ENCODE measurements around the gene NXPH4.

NXPH4 gene

DNA sequence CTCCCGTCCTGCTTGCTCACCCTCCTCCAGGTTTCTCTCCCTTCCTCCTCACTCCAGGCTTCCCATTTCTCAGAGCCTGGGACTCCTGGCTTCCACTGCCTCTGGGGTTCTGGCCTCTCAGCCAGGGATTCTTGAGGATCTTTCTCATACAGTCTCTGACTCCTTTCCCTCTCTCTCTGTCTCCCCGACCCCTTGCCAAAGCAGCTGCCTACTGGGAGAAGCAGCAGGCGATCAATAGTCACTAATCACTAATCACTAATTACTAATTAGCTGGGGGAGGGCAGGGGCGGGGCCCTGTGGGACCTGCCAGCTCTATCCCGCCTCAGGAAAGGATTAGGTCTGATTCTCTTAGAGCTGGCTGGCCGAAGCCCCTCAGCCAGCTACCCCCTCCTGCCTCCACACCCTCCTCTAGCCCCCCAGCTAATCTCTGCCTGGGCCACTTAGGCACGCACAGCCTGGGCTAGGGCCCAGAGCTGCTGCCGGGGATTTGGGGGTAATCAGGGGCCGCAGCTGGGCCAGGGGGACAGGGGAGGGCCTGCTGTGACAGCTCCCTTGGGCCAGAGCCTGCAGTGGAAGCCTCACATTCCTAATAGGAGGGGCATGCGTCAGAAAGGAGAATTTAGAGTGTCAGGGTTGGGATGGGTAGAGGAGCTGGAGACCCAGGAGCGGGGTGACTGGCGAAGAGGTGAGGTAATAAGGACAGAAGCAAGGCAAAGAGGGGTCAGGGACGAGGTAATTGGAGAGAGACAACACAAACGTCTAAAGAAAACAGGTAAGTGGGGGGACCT lies 2.8 kb downstream of the NXPH4 start:
- DNase-seq (ENCODE audit: low read depth in 2 of 2), result no peak

DNA sequence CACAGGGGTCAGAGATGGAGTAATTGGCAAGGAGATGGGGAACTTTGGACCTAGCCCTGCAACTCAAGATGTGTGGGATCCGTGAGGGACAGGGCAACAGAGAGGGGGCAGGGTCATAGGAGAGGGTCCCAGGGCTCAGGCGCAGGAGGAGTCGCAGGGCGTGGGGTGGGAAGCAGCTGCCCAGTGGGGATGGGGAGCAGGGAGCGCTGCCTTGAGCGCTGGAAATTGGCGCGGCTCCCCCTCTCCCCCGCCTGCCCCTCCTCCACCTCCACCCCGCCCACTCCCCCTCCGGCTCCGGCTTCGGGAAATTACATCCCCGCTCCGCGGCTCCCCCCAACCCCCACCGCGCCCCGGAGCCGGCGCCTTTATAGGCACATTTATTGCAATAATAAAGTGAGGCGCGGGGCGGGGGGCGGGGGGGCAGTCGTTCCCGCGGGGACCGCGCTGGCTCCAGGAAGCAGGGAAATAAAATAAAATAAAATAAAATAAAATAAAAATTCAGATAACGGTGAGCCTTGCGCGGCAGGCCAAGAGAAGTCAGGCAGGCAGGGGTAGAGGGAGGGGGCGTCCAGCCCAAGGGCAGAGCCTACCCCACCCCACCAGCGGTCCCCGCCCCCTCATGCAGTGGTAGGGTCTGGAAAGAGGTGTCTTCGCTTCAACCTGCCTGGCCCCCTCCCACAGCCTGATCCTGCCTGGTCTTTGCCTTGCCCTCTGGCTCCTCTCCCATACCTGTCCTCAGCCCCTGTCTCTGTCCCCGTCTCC lies 3.6 kb downstream of the NXPH4 start:
- no peak for DNase-seq (ENCODE audit: low read depth in 2 of 2)

DNA sequence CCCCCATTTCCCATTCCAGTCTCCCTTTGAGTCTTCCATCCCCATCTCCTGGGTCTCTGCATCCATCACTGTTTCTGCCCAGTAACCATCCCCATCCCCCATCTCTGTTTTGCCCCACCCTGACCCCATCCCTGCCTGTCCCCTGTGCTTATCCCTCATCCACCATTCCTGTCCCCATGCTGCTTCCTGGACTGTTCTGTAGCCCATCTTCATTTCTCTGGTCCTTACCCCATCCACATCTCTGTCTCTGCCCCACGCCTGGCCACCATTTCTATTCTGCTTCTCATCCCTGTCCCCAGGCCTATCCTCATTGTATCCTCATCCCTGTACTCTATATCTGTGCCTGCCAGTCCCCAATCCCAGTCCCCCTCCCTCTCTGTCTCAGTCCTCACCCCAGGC lies 4.2 kb downstream of the NXPH4 start:
- no peak for DNase-seq (ENCODE audit: low read depth in 2 of 2)

DNA sequence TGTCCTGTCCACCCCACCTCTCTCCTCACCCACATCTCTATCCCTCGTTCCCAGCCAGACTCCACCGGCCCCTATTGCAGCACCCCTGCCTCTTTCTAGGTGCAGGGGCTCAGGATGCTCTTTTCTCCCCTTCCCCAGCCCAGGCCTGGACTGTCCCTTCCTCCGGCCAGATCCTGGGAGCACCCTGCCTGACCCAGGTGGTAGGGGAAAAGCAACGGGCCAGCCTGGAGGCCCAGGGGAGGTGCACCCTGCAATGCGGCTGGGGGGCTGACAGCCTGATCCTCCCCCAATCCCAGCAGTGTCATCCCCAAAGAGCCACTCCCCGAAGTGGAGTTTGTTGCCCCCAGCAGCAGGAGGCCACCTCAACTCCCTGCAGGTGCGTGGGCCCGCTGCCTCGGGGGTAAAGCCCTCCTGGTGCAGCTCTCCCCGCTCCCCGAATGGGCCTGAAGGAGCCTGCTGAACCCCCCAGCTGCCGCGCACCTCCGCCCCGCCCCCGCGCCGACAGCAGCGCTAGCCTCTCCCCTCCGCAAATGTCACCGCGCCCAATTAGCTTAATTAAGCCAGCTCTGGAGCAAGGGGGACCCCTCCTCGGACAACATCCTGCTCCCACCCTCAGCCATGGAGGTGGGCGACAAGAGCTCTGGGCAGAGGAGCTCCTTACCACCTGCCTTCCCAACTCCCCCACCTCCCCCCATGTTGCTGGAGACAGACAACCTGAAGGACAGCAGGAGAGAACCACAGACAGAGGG lies 4.7 kb downstream of the NXPH4 start:
- DNase-seq (ENCODE audit: low read depth in 2 of 2), result no peak

DNA sequence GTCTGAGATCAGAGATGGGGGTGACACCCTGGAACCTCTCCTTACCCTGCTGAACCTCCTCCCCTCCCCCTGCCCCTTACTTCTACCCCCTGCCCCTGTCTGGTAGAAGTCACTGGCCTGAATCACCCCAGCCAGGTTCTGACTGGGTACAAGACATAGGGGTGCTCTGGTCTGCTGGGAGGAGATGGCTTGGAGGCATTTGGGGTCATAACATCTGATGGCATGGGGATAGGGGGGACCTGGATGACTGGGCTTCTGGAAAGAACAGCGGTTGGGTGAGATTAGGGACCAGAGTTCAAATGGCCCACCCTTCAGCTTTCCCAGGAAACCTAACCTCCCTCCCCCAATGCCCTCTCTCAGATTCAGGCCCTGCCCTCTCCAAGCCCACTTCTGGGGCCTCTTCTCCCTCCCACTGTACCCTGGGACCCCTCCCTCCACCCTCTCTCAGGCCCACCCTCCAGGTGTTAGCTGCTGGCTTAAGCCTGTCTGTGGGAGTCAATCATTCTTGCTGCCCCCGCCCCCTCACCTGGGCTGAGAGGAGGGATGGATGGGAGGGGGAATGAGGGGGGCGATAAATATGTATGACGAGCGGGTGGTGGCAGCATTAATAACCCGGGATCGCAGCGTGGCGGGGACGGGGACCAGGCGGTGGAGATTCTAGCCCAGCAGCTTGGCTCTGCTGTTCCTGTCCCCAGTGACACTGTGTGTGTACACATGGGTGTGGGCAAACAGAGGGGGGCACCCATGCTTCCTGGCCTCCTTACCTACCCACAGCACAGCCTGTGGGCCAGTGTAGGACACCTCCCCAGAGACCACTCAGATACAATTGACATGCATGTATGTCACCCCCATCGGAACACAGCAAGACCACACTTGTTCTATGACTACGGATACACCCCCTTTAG lies 5.9 kb downstream of the NXPH4 start:
- no peak for DNase-seq (ENCODE audit: low read depth in 2 of 2)

DNA sequence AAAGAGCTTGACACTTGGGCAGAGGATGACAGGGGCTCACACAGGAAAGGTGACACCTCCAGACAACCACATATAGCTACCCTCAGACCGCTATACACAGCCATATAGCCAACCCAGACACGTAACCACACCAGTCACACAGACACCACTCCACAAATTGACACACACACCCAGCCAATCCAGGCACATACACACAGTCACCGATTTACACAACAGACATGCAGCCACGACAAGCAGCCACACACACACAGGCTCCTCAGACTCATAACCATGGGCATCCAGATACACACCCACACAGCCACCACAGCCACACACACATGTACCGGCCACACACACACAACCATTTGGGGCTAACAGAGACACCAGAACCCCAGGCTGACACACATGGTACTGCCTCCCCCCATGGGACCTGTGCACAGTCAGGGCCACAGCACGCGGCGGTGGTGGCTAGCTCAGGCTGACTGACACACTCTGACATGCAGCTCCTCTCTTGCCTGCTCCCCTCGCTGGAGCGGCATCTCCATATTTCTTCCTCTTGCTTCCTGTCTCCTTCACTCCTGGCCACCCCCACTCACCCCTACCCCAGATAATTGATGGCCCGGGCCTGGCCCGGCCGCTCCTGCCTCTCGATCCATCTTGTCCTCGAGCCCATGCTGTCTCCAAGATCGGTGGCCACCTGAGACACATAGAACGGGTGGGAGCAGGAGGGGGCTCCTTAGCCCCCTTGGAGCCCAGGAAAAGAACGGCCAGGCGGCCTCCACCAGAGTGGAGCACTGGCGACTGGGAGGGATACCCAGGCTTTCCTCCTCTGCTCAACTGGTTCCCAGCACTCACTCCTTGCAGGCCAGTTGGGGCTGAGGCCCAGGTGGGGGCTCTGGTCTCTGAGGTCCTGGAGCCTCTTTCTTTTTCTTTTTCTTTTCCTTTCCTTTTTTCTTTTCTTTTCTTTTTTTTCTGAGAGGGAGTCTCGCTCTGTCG lies 6.9 kb downstream of the NXPH4 start:
- no peak for DNase-seq (ENCODE audit: low read depth in 2 of 2)

DNA sequence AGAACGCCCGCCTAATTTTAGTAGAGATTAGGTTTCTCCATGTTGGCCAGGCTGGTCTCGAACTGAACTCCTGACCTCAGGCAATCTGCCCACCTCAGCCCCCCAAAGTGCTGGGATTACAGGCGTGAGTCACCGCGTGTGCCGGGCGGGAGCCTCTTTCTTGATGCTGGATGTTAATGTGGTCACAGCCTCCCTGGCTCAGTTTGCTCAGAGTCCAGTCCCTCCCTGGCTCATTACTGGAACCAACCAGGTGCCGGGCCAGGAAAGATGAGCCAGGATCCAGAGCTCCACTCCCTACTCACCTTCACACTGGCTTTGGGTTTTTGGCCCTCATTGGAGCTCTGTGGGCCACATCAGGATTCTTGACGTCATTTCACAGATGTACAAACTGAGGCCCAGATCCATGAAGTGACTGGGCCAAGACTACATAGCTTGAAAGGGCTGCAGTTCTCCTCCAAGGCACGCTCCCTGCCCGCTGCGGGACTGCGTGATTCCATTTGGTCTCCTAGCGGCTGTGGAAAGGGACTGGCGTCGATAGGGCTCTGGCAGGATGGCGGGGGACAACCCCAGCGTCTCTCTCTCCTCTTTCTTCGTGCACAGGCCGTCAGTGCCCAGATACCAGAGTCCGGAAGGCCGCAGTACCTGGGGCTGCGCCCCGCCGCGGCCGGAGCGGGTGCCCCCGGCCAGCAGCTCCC lies 7.8 kb downstream of the NXPH4 start:
- no peak for DNase-seq (ENCODE audit: low read depth in 2 of 2)

DNA sequence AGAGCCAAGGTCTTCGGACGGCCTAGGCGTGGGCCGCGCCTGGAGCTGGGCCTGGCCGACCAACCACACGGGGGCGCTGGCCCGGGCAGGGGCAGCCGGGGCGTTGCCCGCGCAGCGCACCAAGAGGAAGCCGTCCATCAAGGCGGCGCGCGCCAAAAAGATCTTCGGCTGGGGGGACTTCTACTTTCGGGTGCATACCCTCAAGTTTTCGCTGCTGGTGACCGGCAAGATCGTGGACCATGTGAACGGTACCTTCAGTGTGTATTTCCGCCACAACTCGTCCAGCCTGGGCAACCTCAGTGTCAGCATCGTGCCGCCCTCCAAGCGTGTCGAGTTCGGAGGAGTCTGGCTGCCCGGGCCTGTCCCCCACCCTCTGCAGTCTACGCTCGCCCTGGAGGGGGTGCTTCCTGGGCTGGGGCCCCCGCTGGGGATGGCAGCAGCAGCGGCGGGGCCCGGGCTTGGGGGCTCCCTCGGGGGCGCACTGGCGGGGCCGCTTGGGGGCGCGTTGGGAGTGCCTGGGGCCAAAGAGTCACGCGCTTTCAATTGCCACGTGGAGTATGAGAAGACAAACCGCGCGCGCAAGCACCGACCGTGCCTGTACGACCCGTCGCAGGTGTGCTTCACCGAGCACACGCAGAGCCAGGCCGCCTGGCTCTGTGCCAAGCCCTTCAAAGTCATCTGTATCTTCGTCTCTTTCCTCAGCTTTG lies 8.5 kb downstream of the NXPH4 start:
- no peak for DNase-seq (ENCODE audit: low read depth in 2 of 2)

DNA sequence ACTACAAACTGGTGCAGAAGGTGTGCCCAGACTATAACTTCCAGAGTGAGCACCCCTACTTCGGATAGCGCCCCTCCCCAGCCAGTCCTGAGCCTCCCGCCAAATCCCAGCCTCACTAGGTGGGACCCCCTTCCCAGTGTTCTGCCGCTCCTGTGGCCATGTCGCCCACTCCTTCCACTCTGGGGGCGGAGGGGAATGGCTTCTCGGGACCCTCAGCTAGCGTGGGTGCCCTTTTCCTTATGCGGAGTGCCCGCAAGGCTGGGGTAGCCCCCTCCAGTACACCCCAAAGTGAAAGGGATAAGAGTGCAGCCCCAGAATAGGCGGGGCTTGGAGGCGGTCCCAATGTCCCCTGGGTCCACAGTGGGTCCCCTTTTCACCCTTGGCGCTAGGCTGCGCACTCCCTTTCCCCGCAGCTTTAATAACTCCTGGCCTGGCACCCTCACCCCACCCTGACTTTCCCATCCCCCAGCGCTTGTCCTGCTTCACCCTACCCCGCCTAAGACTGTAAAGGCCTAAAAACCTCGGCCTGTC lies 9.2 kb downstream of the NXPH4 start:
- DNase-seq (ENCODE audit: low read depth in 2 of 2), result no peak

DNA sequence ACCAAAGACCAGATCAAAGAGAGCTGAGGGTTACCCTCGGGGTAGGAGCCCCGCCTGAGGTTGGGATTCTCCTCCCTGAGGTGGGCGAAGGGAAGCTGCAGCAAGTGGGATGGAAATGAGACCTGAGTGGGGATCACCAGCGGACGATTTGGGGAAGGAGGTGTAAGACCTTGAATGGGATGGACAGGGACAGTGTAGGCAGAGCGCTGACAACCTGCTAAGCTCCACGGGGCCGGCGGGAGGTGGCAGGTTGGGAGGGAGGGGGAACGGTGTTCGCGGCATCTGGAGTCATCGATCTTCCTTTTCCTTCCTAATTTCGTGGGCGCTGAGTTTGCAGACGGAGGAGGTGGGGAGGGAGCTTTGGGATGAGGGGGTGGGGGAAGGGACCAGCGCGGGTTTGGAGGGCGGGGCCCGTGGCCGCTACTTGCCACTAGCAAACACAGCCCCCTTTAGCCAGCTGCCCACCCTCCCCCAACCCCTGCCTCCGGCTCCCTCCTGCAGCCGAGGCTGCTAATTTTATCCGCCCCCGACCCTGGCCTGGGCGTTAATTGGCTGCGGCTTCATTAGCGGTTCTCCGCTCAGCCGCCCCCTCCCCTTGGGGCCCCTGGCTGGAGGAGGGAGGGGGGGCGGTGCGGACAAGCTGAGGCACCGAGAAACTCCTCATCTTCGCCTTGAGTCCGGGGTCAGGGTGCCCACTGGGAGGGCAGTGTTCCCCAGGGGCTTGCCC lies 10.2 kb downstream of the NXPH4 start:
- DNase-seq (ENCODE audit: low read depth in 2 of 2), result no peak

DNA sequence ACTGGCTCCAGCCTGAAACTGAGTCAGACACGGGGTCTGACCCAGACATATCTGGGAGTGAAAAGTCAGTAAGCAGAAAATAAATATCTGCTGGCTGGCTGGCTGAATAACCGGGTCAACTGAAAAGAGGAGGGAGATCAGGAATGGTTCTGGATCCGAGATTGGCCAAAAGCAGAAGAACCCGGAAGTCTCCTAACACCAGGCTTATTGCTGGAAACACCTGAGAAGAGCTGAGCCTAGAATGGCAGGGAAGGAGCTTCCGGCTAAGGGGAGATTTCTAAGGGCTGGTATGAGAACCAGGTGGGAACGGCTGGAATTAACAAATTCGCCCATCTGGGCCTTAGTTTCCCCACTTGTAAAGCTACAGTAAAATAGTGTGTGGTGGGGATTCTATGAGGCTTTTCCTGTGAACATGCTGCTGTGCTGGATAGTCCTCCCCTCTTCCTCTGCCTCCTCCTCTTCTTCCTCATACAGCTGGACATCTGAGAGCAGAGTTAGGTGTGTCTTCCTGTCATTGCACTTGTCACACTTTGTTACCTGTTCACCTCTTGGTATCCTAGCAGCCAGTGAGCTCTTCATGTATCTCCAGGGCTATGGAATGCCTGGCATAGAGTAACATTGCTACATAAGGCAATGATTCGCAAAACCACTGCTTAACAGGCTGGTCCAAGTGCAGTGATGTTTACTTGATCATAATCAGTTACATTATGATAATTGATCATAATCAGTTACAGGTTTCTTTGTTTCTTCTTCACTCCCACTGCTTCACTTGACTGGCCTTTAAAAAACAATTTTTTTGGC lies 10.9 kb downstream of the NXPH4 start:
- DNase-seq (ENCODE audit: low read depth in 2 of 2), result no peak

DNA sequence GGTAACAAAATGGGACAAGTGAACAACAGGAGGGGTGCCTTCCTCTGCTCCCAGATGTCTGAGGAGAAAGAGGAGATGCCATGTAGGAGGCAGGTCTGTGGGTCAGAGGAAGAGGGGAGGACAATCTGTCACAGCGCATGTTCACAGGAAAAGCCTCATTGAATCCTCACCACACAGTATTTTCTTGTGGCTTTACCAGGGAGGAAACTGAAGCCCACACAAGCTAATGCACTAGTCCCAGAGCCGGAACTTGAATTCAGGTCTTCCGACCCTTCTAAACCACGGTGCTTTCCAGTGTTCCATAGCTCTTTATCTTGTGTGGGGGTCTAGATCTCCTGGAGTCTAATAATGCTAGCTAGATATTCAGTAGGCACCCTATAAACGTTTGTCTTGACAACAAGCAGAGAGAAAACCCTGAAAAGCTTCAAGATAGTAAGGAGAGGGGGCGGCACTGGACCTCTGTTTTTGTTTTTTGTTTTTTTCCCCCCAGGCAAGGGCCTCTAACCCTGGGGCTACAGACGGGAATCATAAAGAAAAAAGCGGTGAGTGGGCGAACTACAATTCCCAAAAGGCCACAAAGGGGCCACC lies 12.5 kb downstream of the NXPH4 start:
- no peak for DNase-seq (ENCODE audit: low read depth in 2 of 2)

DNA sequence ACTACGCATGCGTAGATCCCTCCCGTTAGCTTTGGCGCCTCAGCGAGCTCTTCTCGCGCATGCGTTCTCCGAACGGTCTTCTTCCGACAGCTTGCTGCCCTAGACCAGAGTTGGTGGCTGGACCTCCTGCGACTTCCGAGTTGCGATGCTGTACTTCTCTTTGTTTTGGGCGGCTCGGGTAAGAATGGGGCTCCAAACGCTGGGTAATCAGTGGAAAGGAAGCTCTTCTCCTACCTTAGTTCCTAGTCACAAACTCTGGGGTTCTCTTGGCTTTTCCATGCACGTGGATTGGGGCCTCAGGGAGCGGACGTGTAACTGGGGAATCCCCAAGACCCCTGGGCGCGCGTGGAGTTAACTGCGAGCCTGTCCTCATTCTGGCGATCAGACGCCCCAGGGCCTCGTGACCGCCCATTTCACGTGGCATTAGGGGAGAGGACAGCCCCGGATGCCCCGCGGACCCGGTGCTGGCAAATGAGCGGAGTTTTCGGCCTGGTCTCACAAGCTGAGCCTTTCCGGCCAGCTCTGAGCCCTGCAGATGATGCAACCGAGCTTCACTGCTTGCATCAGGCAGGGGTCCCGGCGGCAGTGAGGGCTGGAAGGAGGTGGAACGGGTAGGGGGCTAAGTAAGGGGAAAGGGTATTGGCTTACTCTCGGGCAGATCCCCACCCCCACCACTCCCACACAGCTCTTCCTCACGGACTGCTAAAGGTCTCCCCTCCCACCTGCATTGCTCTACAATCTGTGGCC lies 13.2 kb downstream of the NXPH4 start, which contains the start of gene SHMT2:
SHMT2 (plus strand) TSS at position 78 of the 747 bp plus-strand sequence; CDS start at position 146, 68 bp downstream.
- DNase-seq (ENCODE audit: low read depth in 2 of 2), result peak; percentile 86 to 94

DNA sequence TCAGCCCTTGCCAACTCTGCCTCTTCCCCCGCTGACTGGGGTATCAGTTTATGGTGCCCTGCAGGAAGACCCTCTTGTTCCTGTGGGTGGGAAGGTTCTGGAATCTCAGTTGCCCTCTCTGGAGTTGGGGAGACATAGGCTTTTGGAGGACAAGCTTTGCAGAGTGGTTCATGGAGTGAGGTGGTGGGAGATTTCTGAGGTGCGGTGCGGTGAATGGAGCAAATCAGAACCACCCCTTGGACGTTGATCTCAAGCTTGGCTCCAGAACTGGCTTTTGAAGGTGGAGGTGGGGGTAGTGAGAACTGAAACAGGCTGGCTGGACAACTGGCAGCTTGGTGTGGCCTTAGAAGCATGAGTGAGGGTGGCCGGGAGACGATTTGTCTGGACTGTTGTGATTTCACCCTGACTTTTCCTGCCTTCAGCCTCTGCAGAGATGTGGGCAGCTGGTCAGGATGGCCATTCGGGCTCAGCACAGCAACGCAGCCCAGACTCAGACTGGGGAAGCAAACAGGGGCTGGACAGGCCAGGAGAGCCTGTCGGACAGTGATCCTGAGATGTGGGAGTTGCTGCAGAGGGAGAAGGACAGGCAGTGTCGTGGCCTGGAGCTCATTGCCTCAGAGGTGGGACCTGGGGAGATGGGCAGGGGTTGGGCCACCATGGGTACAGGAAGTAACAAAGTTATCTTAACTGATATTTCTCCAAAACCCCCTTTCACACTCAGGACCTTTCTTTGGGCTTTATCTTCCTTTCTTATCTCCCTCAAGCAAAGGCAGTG lies 14.0 kb downstream of the NXPH4 start:
- DNase-seq (ENCODE audit: low read depth in 2 of 2), result no peak
